Astrocyte (in vitro differentiated cells and primary cell): Measurements from ENCODE around the gene NFAM1. TPM values are rescaled to one million over a fixed set of nuclear protein-coding genes. Genes with fewer than 3 reads are reported as not detected.

ENCODE experiments used
- DNase-seq: peaks from one replicate; pipeline ENCODE4 v3.0.0-alpha.2; 2010; ENCODE audit warnings: low read depth
- FAIRE-seq: peaks from 2 replicates; lab custom pipeline; 2011; peaks lifted over from hg19 to GRCh38; lab: Jason Lieb, UNC
- H2AFZ ChIP-seq: 2 replicates; pipeline ENCODE4 v1.6.0; 2012; ENCODE audit warnings: low read depth, low read length, inconsistent platforms
- H3K27ac ChIP-seq: 2 replicates; pipeline ENCODE4 v1.5.1; 2011; ENCODE audit warnings: low read depth, low read length, inconsistent platforms
- H3K27me3 ChIP-seq: 2 replicates; pipeline ENCODE4 v1.6.0; 2011; ENCODE audit warnings: low read length, inconsistent platforms; ENCODE audit not compliant: insufficient read depth
- H3K36me3 ChIP-seq: 2 replicates; pipeline ENCODE4 v1.5.1; 2011; ENCODE audit warnings: low read length, inconsistent platforms; ENCODE audit not compliant: insufficient read depth
- H3K4me1 ChIP-seq: 2 replicates; pipeline ENCODE4 v1.5.1; 2011; ENCODE audit warnings: low read length, inconsistent platforms; ENCODE audit not compliant: insufficient read depth
- H3K4me2 ChIP-seq: 2 replicates; pipeline ENCODE4 v1.6.0; 2012; ENCODE audit warnings: low read length, inconsistent platforms
- H3K4me3 ChIP-seq: 2 replicates; pipeline ENCODE4 v1.5.1; 2011; ENCODE audit warnings: low read depth, mild to moderate bottlenecking, low read length, inconsistent platforms; ENCODE audit not compliant: insufficient read depth
- H3K79me2 ChIP-seq: 2 replicates; pipeline ENCODE4 v1.6.0; 2012; ENCODE audit warnings: mild to moderate bottlenecking, low read length, inconsistent platforms; ENCODE audit not compliant: insufficient read depth
- H3K9ac ChIP-seq: 2 replicates; pipeline ENCODE4 v1.6.0; 2012; ENCODE audit warnings: mild to moderate bottlenecking, low read length, inconsistent platforms
- H3K9me3 ChIP-seq: 2 replicates; pipeline ENCODE4 v1.5.1; 2012; ENCODE audit warnings: low read depth, mild to moderate bottlenecking, low read length, inconsistent platforms; ENCODE audit not compliant: insufficient read depth
- H4K20me1 ChIP-seq: 2 replicates; pipeline ENCODE4 v1.6.0; 2012; ENCODE audit warnings: low read length, inconsistent platforms; ENCODE audit not compliant: insufficient read depth
- H3K27ac Mint-ChIP-seq: one replicate; pipeline ENCODE4 v1.8.0; 2021; ENCODE audit warnings: mild to moderate bottlenecking, mixed read lengths; ENCODE audit not compliant: unreplicated experiment
- H3K27me3 Mint-ChIP-seq: one replicate; pipeline ENCODE4 v1.8.0; 2021; ENCODE audit warnings: low read depth, mixed read lengths; ENCODE audit not compliant: unreplicated experiment
- H3K36me3 Mint-ChIP-seq: one replicate; pipeline ENCODE4 v1.8.0; 2021; ENCODE audit warnings: low read depth, mixed read lengths; ENCODE audit not compliant: unreplicated experiment
- H3K4me1 Mint-ChIP-seq: one replicate; pipeline ENCODE4 v1.8.0; 2021; ENCODE audit warnings: low read depth, mixed read lengths; ENCODE audit not compliant: unreplicated experiment
- H3K4me3 Mint-ChIP-seq: one replicate; pipeline ENCODE4 v1.8.0; 2021; ENCODE audit warnings: mild to moderate bottlenecking, moderate library complexity, mixed read lengths; ENCODE audit not compliant: unreplicated experiment
- H3K9me3 Mint-ChIP-seq: one replicate; pipeline ENCODE4 v1.8.0; 2021; ENCODE audit warnings: mild to moderate bottlenecking, mixed read lengths; ENCODE audit not compliant: unreplicated experiment
- CTCF ChIP-seq: IDR thresholded peaks from 2 replicates; pipeline ENCODE4 v1.5.1; 2011; ENCODE audit warnings: low read depth, mild to moderate bottlenecking, inconsistent platforms, low read length, moderate library complexity; ENCODE audit not compliant: insufficient read depth
- EZH2 ChIP-seq: IDR thresholded peaks from 2 replicates; pipeline ENCODE4 v1.6.1; 2012; ENCODE audit warnings: mild to moderate bottlenecking, low read length, inconsistent platforms; ENCODE audit not compliant: insufficient read depth
- total RNA-seq: library from RNA; stranded (reverse); gene quantifications from 2 replicates; pipeline ENCODE4 v1.2.1, GENCODE V29; 2021

NFAM1 gene
- total RNA-seq, 1 donor from 2014 or later: 0.07 TPM

- DNase-seq (no peak), FAIRE-seq (no peak)
- no peaks in the 10 kb centered on the region for H3K9me3 ChIP-seq
- no peak overlapping the region for H3K4me2 ChIP-seq
- no peak overlapping the region for H3K27ac Mint-ChIP-seq
- no peaks in the 10 kb centered on the region for H3K4me1 ChIP-seq
- H3K79me2 ChIP-seq: no peaks in the 10 kb centered on the region
- H4K20me1 ChIP-seq: no peaks in the 10 kb centered on the region
- H3K4me3 Mint-ChIP-seq: no peak overlapping the region
- H2AFZ ChIP-seq: no peak overlapping the region
- no peak overlapping the region for H3K27ac ChIP-seq
- TF ChIP-seq EZH2 (no peak), CTCF (no peak)
- no peaks in the 10 kb centered on the region for H3K36me3 Mint-ChIP-seq
- peaks cover 2% of the 10 kb centered on the region for H3K9me3 Mint-ChIP-seq
- H3K36me3 ChIP-seq: no peaks in the 10 kb centered on the region
- no peak overlapping the region for H3K9ac ChIP-seq
- H3K27me3 Mint-ChIP-seq: peaks cover 53% of the 10 kb centered on the region
- H3K27me3 ChIP-seq: peaks cover 3% of the 10 kb centered on the region
- no peak overlapping the region for H3K4me3 ChIP-seq
- no peaks in the 10 kb centered on the region for H3K4me1 Mint-ChIP-seq
Observed at GRCh38 chr22:42380769-42381551, 51.2 kb downstream of the NFAM1 start.

GRCh38 chr22:42379966-42380537, 52.2 kb downstream of the NFAM1 start:
- no peak for DNase-seq
- Histone ChIP-seq H3K9me3 (no peaks in the 10 kb centered on the region), H3K36me3 (no peaks in the 10 kb centered on the region), H3K4me2 (no peak overlapping the region), H3K27ac (no peak overlapping the region), H2AFZ (no peak overlapping the region), H3K79me2 (no peaks in the 10 kb centered on the region), H3K4me3 (no peak overlapping the region), H4K20me1 (no peaks in the 10 kb centered on the region), H3K4me1 (no peaks in the 10 kb centered on the region), H3K9ac (no peak overlapping the region), H3K27me3 (peaks cover 3% of the 10 kb centered on the region)
- no peak overlapping the region for H3K4me3 Mint-ChIP-seq
- no peaks in the 10 kb centered on the region for H3K4me1 Mint-ChIP-seq
- FAIRE-seq: no peak
- TF ChIP-seq CTCF: no peak
- no peak for TF ChIP-seq EZH2
- H3K27me3 Mint-ChIP-seq: peaks cover 46% of the 10 kb centered on the region
- H3K9me3 Mint-ChIP-seq: peaks cover 2% of the 10 kb centered on the region
- H3K27ac Mint-ChIP-seq: no peak overlapping the region
- H3K36me3 Mint-ChIP-seq: no peaks in the 10 kb centered on the region
